ENCODE data around the gene AQP12A. TPM values are rescaled to one million over a fixed set of nuclear protein-coding genes. Genes with fewer than 3 reads are reported as not detected.
"Not testable (repeated sequence)": the region's sequence is repeated elsewhere in the genome, so short reads cannot be mapped to it uniquely, and the experiment has no call there.

AQP12A gene
- polyA plus RNA-seq (2011; rRNA removed) (not detected in 2 replicates), polyA minus RNA-seq (2011; rRNA and poly(A)+ RNA removed) (not detected in 2 replicates)

- H3K27me3 ChIP-seq (ENCODE audit: control insufficient read depth, insufficient read depth, low read length); H3K36me3 ChIP-seq (ENCODE audit: control insufficient read depth, insufficient read depth, low read length); CTCF ChIA-PET; DNase-seq (ENCODE audit: low read depth); H3K4me3 ChIP-seq (ENCODE audit: low read depth, low read length); POLR2A ChIA-PET: not testable (repeated sequence)
Observed at GRCh38 chr2:240691631-240692420, at the start of gene AQP12A. Gene AQP12A, plus strand, starts transcription at chr2:240691866. Its CDS starts 48 bp downstream, at chr2:240691914.

DNA sequence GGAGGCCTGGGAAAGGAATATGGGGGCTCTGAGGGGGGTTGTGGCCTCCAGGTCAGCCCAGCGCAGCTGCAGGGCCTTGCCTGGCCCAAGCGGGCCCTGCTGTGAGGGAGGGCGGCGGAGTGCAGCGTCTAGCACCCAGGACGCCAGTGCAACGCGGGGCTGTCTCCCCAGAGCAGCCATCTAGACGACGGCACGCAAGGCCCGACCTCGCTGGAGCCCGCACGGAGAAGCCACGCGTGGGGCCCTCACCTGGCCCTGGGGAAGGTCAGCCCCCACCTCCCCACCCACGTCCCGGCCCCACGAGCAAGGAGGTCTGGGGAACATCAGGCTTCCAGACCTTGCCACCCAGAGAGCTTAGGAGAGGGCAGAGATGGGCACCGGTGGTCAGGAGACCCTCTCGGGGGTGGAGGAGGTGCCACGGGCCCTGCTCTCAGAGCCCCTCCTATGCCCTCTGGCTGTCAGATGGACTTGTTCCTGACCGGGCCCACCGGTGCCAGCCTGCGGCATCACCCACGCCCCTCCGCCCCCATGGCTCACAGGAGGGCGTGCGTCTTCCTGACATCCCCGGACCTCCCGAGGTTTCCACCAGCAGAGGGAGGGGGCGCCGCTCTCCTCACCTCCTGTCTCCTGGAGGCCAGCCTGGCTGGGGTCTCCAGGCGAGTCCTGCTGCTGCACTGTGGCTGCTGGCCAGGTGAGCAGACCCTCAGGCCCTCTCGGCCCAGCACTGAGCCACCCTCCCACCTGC is 49.4 kb upstream of the AQP12A start:
- DNase-seq (ENCODE audit: low read depth), result no peak
- TF ChIP-seq CTCF (IDR thresholded peaks at IDR 0.05; ENCODE audit: insufficient read depth, low read depth, low read length), result no peak
- H3K4me3 ChIP-seq (ENCODE audit: low read depth, low read length), result no peak overlapping the region
- peaks cover 13% of the 10 kb centered on the region for H3K27me3 ChIP-seq (ENCODE audit: control insufficient read depth, insufficient read depth, low read length)
- H3K36me3 ChIP-seq (ENCODE audit: control insufficient read depth, insufficient read depth, low read length), result no peaks in the 10 kb centered on the region
- ChIA-PET CTCF (no interaction called here), POLR2A (no interaction called here)

GRCh38 chr2:240642806-240643092 is 48.9 kb upstream of the AQP12A start:
- Histone ChIP-seq H3K36me3 (ENCODE audit: control insufficient read depth, insufficient read depth, low read length) (no peaks in the 10 kb centered on the region), H3K4me3 (ENCODE audit: low read depth, low read length) (no peak overlapping the region), H3K27me3 (ENCODE audit: control insufficient read depth, insufficient read depth, low read length) (peaks cover 16% of the 10 kb centered on the region)
- ChIA-PET POLR2A (no interaction called here), CTCF (no interaction called here)
- no peak for DNase-seq (ENCODE audit: low read depth)
- no peak for TF ChIP-seq CTCF (IDR thresholded peaks at IDR 0.05; ENCODE audit: insufficient read depth, low read depth, low read length)

- TF ChIP-seq CTCF (IDR thresholded peaks at IDR 0.05; ENCODE audit: insufficient read depth, low read depth, low read length), result no peak
- Histone ChIP-seq H3K27me3 (ENCODE audit: control insufficient read depth, insufficient read depth, low read length) (peaks cover 20% of the 10 kb centered on the region), H3K4me3 (ENCODE audit: low read depth, low read length) (no peak overlapping the region), H3K36me3 (ENCODE audit: control insufficient read depth, insufficient read depth, low read length) (no peaks in the 10 kb centered on the region)
- ChIA-PET CTCF (no interaction called here), POLR2A (no interaction called here)
- DNase-seq (ENCODE audit: low read depth), result no peak
Observed at GRCh38 chr2:240643093-240643810, 48.4 kb upstream of the AQP12A start.

GRCh38 chr2:240643811-240644150 is 47.9 kb upstream of the AQP12A start:
- ChIA-PET POLR2A (no interaction called here), CTCF (no interaction called here)
- Histone ChIP-seq H3K36me3 (ENCODE audit: control insufficient read depth, insufficient read depth, low read length) (no peaks in the 10 kb centered on the region), H3K27me3 (ENCODE audit: control insufficient read depth, insufficient read depth, low read length) (peaks cover 22% of the 10 kb centered on the region), H3K4me3 (ENCODE audit: low read depth, low read length) (no peak overlapping the region)
- no peak for DNase-seq (ENCODE audit: low read depth)
- TF ChIP-seq CTCF (IDR thresholded peaks at IDR 0.05; ENCODE audit: insufficient read depth, low read depth, low read length), result no peak

Data from BJ (cell line).